ENCODE measurements around the gene UBTD1. TPM values are rescaled to one million over a fixed set of nuclear protein-coding genes. Genes with fewer than 3 reads are reported as not detected.

Gene UBTD1
- polyA plus RNA-seq, 1 donor (not counting 4 experiments of a cell fraction or from before 2014, with no cell fraction given), result 12.0 TPM

DNA sequence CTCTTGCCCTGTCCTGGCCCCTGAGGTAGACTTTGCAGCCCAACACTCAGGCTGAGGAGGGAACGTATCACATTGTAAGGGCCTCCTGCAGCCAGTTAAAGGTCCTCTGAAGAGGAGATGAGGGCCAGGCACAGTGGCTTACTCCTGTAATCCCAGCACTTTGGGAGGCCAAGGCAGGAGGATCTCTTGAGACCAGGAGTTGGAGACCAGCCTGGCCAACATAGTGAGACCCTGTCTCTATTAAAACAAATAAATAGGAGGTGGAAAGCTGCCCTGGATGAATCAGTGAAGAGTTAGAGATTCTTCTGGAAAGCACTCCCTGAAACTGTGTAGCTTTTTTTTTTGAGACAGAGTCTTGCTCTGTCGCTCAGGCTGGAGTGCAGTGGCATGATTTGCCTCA lies 88.5 kb downstream of the UBTD1 start:
- dilution Hi-C loops (cut with MboI; ENCODE audit: extremely low pct_ligation_motif_present, low sequenced_read_pairs), result no loop called here

DNA sequence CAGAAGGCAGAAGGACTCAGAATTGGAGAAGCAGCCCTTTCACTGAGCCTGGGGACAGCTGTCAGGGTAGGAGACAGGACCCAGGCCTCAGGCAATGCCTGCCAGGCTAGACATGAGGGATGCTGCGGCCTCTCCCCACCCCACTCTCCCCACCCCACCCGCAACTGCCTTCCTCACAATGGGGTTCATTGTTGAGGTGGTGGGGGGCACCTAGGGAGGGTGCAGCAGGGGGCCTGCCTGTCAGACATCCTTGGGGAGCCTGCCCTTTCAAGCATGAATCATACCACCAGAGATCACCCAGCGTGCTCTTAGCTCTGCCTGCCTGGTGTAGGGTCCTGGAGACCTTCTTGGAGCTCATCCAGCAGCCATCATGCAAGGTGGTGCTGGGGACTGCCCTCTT lies 90.8 kb downstream of the UBTD1 start, which contains the start of gene C10orf62:
Gene C10orf62, plus strand, starts transcription at position 243 of the 400 bp plus-strand sequence. CDS start 177 bp downstream, outside the sequence.
- TF ChIP-seq, protein P1, sequence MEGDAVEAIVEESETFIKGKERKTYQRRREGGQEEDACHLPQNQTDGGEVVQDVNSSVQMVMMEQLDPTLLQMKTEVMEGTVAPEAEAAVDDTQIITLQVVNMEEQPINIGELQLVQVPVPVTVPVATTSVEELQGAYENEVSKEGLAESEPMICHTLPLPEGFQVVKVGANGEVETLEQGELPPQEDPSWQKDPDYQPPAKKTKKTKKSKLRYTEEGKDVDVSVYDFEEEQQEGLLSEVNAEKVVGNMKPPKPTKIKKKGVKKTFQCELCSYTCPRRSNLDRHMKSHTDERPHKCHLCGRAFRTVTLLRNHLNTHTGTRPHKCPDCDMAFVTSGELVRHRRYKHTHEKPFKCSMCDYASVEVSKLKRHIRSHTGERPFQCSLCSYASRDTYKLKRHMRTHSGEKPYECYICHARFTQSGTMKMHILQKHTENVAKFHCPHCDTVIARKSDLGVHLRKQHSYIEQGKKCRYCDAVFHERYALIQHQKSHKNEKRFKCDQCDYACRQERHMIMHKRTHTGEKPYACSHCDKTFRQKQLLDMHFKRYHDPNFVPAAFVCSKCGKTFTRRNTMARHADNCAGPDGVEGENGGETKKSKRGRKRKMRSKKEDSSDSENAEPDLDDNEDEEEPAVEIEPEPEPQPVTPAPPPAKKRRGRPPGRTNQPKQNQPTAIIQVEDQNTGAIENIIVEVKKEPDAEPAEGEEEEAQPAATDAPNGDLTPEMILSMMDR (optimal IDR thresholded peaks at IDR 0.05 in 1 of 3, IDR thresholded peaks at IDR 0.05 in 1 of 3, conservative IDR thresholded peaks at IDR 0.05 in 1 of 3; ENCODE audit: extremely low read depth in 1 of 3, insufficient read depth in 2 of 3, low read length in 3 of 3), result no peak
- TF ChIP-seq EZH2 (IDR thresholded peaks at IDR 0.05; ENCODE audit: low read length), result no peak
- H3K4me1 ChIP-seq (ENCODE audit: control insufficient read depth, extremely low read depth, insufficient read depth, low read length), result peaks cover 6% of the 10 kb centered on the region
- no peak within 1 kb of the TSS for H3K27ac ChIP-seq (ENCODE audit: control insufficient read depth, insufficient read depth, low read length)
- no peaks in the 10 kb centered on the region for H3K79me2 ChIP-seq (ENCODE audit: control insufficient read depth, insufficient read depth, low read length)
- H3K9me1 ChIP-seq (ENCODE audit: control insufficient read depth, extremely low read depth, insufficient read depth, low read length), result no peaks in the 10 kb centered on the region
- dilution Hi-C loops (cut with MboI; ENCODE audit: extremely low pct_ligation_motif_present, low sequenced_read_pairs), result no loop called here
- H3K9me3 ChIP-seq (ENCODE audit: control insufficient read depth, low read depth, low read length), result no peaks in the 10 kb centered on the region
- H3K9ac ChIP-seq (ENCODE audit: control insufficient read depth, extremely low read depth, insufficient read depth, low read length), result no peak within 1 kb of the TSS
- no peaks in the 10 kb centered on the region for H3K36me3 ChIP-seq (ENCODE audit: control insufficient read depth in 2 of 2, extremely low read depth in 1 of 2, insufficient read depth in 2 of 2, low read length in 2 of 2)
- H3K4me2 ChIP-seq (ENCODE audit: control insufficient read depth, extremely low read depth, insufficient read depth, low read depth, low read length), result no peak within 1 kb of the TSS
- H3K27me3 ChIP-seq (ENCODE audit: control insufficient read depth, extremely low read depth, insufficient read depth, low read length), result no peaks in the 10 kb centered on the region
- no peak within 1 kb of the TSS for H3K4me3 ChIP-seq (ENCODE audit: control insufficient read depth in 2 of 3, extremely low read depth in 1 of 3, insufficient read depth in 2 of 3, low read depth in 1 of 3, low read length in 3 of 3)
- no peak within 1 kb of the TSS for H2AFZ ChIP-seq (ENCODE audit: control insufficient read depth, low read length)
- FAIRE-seq, result no peak
- no peak for DNase-seq (ENCODE audit: low read depth, low spot score)
- H4K20me1 ChIP-seq (ENCODE audit: control insufficient read depth, extremely low read depth, insufficient read depth, low read length), result no peaks in the 10 kb centered on the region

More for the DNA sequence above, 88.5 kb downstream of the UBTD1 start:
- no peak overlapping the region for H2AFZ ChIP-seq (ENCODE audit: control insufficient read depth, low read length)
- H3K4me3 ChIP-seq (ENCODE audit: control insufficient read depth in 2 of 3, extremely low read depth in 1 of 3, insufficient read depth in 2 of 3, low read depth in 1 of 3, low read length in 3 of 3), result no peak overlapping the region
- H4K20me1 ChIP-seq (ENCODE audit: control insufficient read depth, extremely low read depth, insufficient read depth, low read length), result no peaks in the 10 kb centered on the region
- H3K4me2 ChIP-seq (ENCODE audit: control insufficient read depth, extremely low read depth, insufficient read depth, low read depth, low read length), result no peak overlapping the region
- FAIRE-seq (no peak), DNase-seq (ENCODE audit: low read depth, low spot score) (no peak)
- no peaks in the 10 kb centered on the region for H3K27me3 ChIP-seq (ENCODE audit: control insufficient read depth, extremely low read depth, insufficient read depth, low read length)
- H3K27ac ChIP-seq (ENCODE audit: control insufficient read depth, insufficient read depth, low read length), result no peak overlapping the region
- H3K9me1 ChIP-seq (ENCODE audit: control insufficient read depth, extremely low read depth, insufficient read depth, low read length), result no peaks in the 10 kb centered on the region
- no peaks in the 10 kb centered on the region for H3K79me2 ChIP-seq (ENCODE audit: control insufficient read depth, insufficient read depth, low read length)
- no peaks in the 10 kb centered on the region for H3K9me3 ChIP-seq (ENCODE audit: control insufficient read depth, low read depth, low read length)
- no peak overlapping the region for H3K9ac ChIP-seq (ENCODE audit: control insufficient read depth, extremely low read depth, insufficient read depth, low read length)
- peaks cover 16% of the 10 kb centered on the region for H3K4me1 ChIP-seq (ENCODE audit: control insufficient read depth, extremely low read depth, insufficient read depth, low read length)
- no peak for TF ChIP-seq EZH2 (IDR thresholded peaks at IDR 0.05; ENCODE audit: low read length)
- TF ChIP-seq, protein P1 (optimal IDR thresholded peaks at IDR 0.05 in 1 of 3, IDR thresholded peaks at IDR 0.05 in 1 of 3, conservative IDR thresholded peaks at IDR 0.05 in 1 of 3; ENCODE audit: extremely low read depth in 1 of 3, insufficient read depth in 2 of 3, low read length in 3 of 3), result no peak
- H3K36me3 ChIP-seq (ENCODE audit: control insufficient read depth in 2 of 2, extremely low read depth in 1 of 2, insufficient read depth in 2 of 2, low read length in 2 of 2), result no peaks in the 10 kb centered on the region

Measured in keratinocyte (primary cell).